Hepatocyte (in vitro differentiated cells): ENCODE results near the gene TLE7. TPM values are rescaled to one million over a fixed set of nuclear protein-coding genes. Genes with fewer than 3 reads are reported as not detected.

Source experiments
- DNase-seq: peaks from one replicate; pipeline ENCODE4 v3.0.0-alpha.2; 2016; ENCODE audit warnings: low spot score
- H2AFZ ChIP-seq: fragments of 200-600 bp; sonication (generic); 2 replicates; pipeline ENCODE4 v1.6.0; 2016; ENCODE audit warnings: antibody characterized with exemption, mild to moderate bottlenecking
- H3K27ac ChIP-seq: fragments of 200-600 bp; sonication (generic); 2 replicates; pipeline ENCODE4 v1.5.1; 2016; ENCODE audit warnings: mild to moderate bottlenecking
- H3K27me3 ChIP-seq: fragments of 200-600 bp; sonication (generic); 2 replicates; pipeline ENCODE4 v1.6.1; 2016
- H3K36me3 ChIP-seq: fragments of 200-600 bp; sonication (generic); replicated peaks from 2 replicates; pipeline ENCODE4 v1.5.1; 2016; ENCODE audit warnings: low read depth; ENCODE audit not compliant: insufficient read depth
- H3K4me1 ChIP-seq: fragments of 200-600 bp; sonication (generic); 2 replicates; pipeline ENCODE4 v1.5.1; 2016; ENCODE audit warnings: mild to moderate bottlenecking, moderate library complexity; ENCODE audit not compliant: insufficient read depth
- H3K4me2 ChIP-seq: fragments of 200-600 bp; sonication (generic); 2 replicates; pipeline ENCODE4 v1.6.0; 2016
- H3K4me3 ChIP-seq: fragments of 200-600 bp; sonication (generic); 2 replicates; pipeline ENCODE4 v1.5.1; 2016; ENCODE audit warnings: mild to moderate bottlenecking
- H3K79me2 ChIP-seq: fragments of 200-600 bp; sonication (generic); 2 replicates; pipeline ENCODE4 v1.6.0; 2017; ENCODE audit warnings: mild to moderate bottlenecking
- H3K9me2 ChIP-seq: fragments of 200-600 bp; sonication (generic); replicated peaks from 2 replicates; pipeline ENCODE4 v1.6.0; 2017; ENCODE audit warnings: mild to moderate bottlenecking; ENCODE audit not compliant: insufficient read depth
- H3K9me3 ChIP-seq: fragments of 200-600 bp; sonication (generic); 2 replicates; pipeline ENCODE4 v1.5.1; 2016; ENCODE audit warnings: low read depth, mild to moderate bottlenecking
- H4K20me1 ChIP-seq: fragments of 200-600 bp; sonication (generic); 2 replicates; pipeline ENCODE4 v1.6.0; 2016; ENCODE audit warnings: mild to moderate bottlenecking; ENCODE audit not compliant: insufficient read depth, poor library complexity, severe bottlenecking
- CTCF ChIP-seq: fragments of 200-600 bp; sonication (generic); IDR thresholded peaks from 2 replicates; pipeline ENCODE4 v1.5.1; 2016; ENCODE audit warnings: antibody characterized with exemption, mild to moderate bottlenecking; ENCODE audit not compliant: poor library complexity
- EZH2 ChIP-seq: fragments of 200-600 bp; sonication (generic); IDR thresholded peaks from 2 replicates; pipeline ENCODE4 v1.6.1; 2016; ENCODE audit warnings: antibody characterized with exemption, mild to moderate bottlenecking, borderline replicate concordance
- EZH2phosphoT487 ChIP-seq: fragments of 200-600 bp; sonication (generic); IDR thresholded peaks from one replicate; pipeline ENCODE4 v1.6.1; 2018; ENCODE audit warnings: antibody characterized with exemption, mild to moderate bottlenecking, low read depth, moderate library complexity; ENCODE audit not compliant: unreplicated experiment, severe bottlenecking
- WGBS: methylation state at CpG from one replicate; pipeline ENCODE4 v1.1.6; 2016; ENCODE audit warnings: low lambda C conversion rate; ENCODE audit errors: missing lambda C conversion rate; 5-methylcytosine and 5-hydroxymethylcytosine counted together
- polyA plus RNA-seq: library from polyadenylated mRNA; unstranded; fragments of >200 nt; fragmentation: Nextera tagmentation; extraction: Ambion mirVana; gene quantifications from 2 replicates; pipeline ENCODE4 v1.2.1, GENCODE V29; 2016
- total RNA-seq: library from RNA; depleted of rRNA; stranded (reverse); fragments of >200 nt; gene quantifications from 2 replicates; pipeline ENCODE4 v1.2.3, GENCODE V29; 2014

The TLE7 gene
- total and polyA plus RNA-seq, 2 experiments from 2014 or later: not detected

GRCh38 chr16:71421911-71422310 lies 19.9 kb downstream of the TLE7 start:
- peaks cover 9% of the 10 kb centered on the region for H3K27me3 ChIP-seq
- H3K27ac ChIP-seq: no peak overlapping the region
- H3K9me2 ChIP-seq: no peaks in the 10 kb centered on the region
- no peak for DNase-seq
- H3K4me1 ChIP-seq: no peaks in the 10 kb centered on the region
- 51% methylated on average over 4 of the region's 4 CpGs for WGBS
- no peak overlapping the region for H3K4me2 ChIP-seq
- no peaks in the 10 kb centered on the region for H4K20me1 ChIP-seq
- no peak for TF ChIP-seq EZH2
- peak; percentile 14 for TF ChIP-seq CTCF
- no peak overlapping the region for H2AFZ ChIP-seq
- H3K79me2 ChIP-seq: no peaks in the 10 kb centered on the region
- no peaks in the 10 kb centered on the region for H3K36me3 ChIP-seq
- no peak overlapping the region for H3K4me3 ChIP-seq
- no peaks in the 10 kb centered on the region for H3K9me3 ChIP-seq

- no peaks in the 10 kb centered on the region for H3K9me2 ChIP-seq
- 93% methylated on average over 5 of the region's 5 CpGs for WGBS
- H4K20me1 ChIP-seq: no peaks in the 10 kb centered on the region
- no peaks in the 10 kb centered on the region for H3K4me1 ChIP-seq
- H3K27me3 ChIP-seq: peaks cover 10% of the 10 kb centered on the region
- H3K9me3 ChIP-seq: no peaks in the 10 kb centered on the region
- no peaks in the 10 kb centered on the region for H3K79me2 ChIP-seq
- H3K27ac ChIP-seq: no peak overlapping the region
- H3K4me2 ChIP-seq: no peak overlapping the region
- TF ChIP-seq CTCF (no peak), EZH2 (no peak), EZH2phosphoT487 (no peak)
- H2AFZ ChIP-seq: no peak overlapping the region
- no peaks in the 10 kb centered on the region for H3K36me3 ChIP-seq
- DNase-seq: no peak
- H3K4me3 ChIP-seq: no peak overlapping the region
Observed at GRCh38 chr16:71414038-71414437, 27.8 kb downstream of the TLE7 start.

- no peak overlapping the region for H3K27ac ChIP-seq
- H3K4me1 ChIP-seq: no peaks in the 10 kb centered on the region
- DNase-seq: no peak
- H3K4me3 ChIP-seq: no peak overlapping the region
- no peaks in the 10 kb centered on the region for H3K9me3 ChIP-seq
- peaks cover 11% of the 10 kb centered on the region for H3K27me3 ChIP-seq
- H4K20me1 ChIP-seq: no peaks in the 10 kb centered on the region
- H3K36me3 ChIP-seq: no peaks in the 10 kb centered on the region
- no peaks in the 10 kb centered on the region for H3K79me2 ChIP-seq
- no peaks in the 10 kb centered on the region for H3K9me2 ChIP-seq
- no peak overlapping the region for H2AFZ ChIP-seq
- no peak overlapping the region for H3K4me2 ChIP-seq
- TF ChIP-seq CTCF (no peak), EZH2phosphoT487 (no peak), EZH2 (no peak)
- WGBS: 75% methylated on average over 4 of the region's 4 CpGs
Observed at GRCh38 chr16:71413341-71413740, 28.5 kb downstream of the TLE7 start.
